Mesenchymal stem cell (in vitro differentiated cells and primary cell): ENCODE measurements around the gene RNF112.
A peak's percentile ranks its signal among the peaks of the same experiment; 100 is the strongest.

ENCODE experiments used
- DNase-seq: peaks from one replicate; pipeline ENCODE4 v3.0.0-alpha.2; 2013
- H2AFZ ChIP-seq: one replicate; pipeline ENCODE4 v1.6.1; 2013; ENCODE audit warnings: low read depth, mild to moderate bottlenecking, control low read depth, inconsistent platforms, low read length, moderate library complexity
- H2AK5ac ChIP-seq: 2 replicates; pipeline ENCODE4 v1.6.1; 2013; ENCODE audit warnings: low read length, moderate library complexity, mild to moderate bottlenecking, inconsistent platforms; ENCODE audit not compliant: severe bottlenecking
- H2BK120ac ChIP-seq: one replicate; pipeline ENCODE4 v1.6.1; 2013; ENCODE audit warnings: low read depth, mild to moderate bottlenecking, inconsistent platforms, low read length, moderate library complexity
- H2BK12ac ChIP-seq, 2 experiments: one replicate each; pipeline ENCODE4 v1.6.1; 2013; ENCODE audit warnings: inconsistent platforms in 2 of 2, low read length in 2 of 2, mild to moderate bottlenecking in 2 of 2, moderate library complexity in 2 of 2, control low read depth in 1 of 2
- H2BK15ac ChIP-seq: one replicate; pipeline ENCODE4 v1.6.1; 2013; ENCODE audit warnings: mild to moderate bottlenecking, low read depth, inconsistent platforms; ENCODE audit not compliant: poor library complexity, severe bottlenecking
- H2BK5ac ChIP-seq: 2 replicates; pipeline ENCODE4 v1.6.1; 2013; ENCODE audit warnings: low read depth, mild to moderate bottlenecking, low read length, control low read depth, inconsistent platforms; ENCODE audit not compliant: poor library complexity, severe bottlenecking
- H3K14ac ChIP-seq, 2 experiments: one replicate each; pipeline ENCODE4 v1.6.1; 2013; ENCODE audit warnings: inconsistent platforms in 2 of 2, low read length in 2 of 2, control low read depth in 1 of 2, mild to moderate bottlenecking in 1 of 2, moderate library complexity in 1 of 2
- H3K18ac ChIP-seq, 2 experiments: one replicate each; pipeline ENCODE4 v1.6.1; 2013; ENCODE audit warnings: inconsistent platforms in 2 of 2, low read length in 2 of 2, control low read depth in 1 of 2, low read depth in 1 of 2, mild to moderate bottlenecking in 1 of 2
- H3K23ac ChIP-seq, 2 experiments: one replicate each; pipeline ENCODE4 v1.6.1; 2013; ENCODE audit warnings: inconsistent platforms in 2 of 2, low read length in 2 of 2, mild to moderate bottlenecking in 2 of 2, moderate library complexity in 2 of 2, control low read depth in 1 of 2
- H3K27ac ChIP-seq: 2 replicates; pipeline ENCODE4 v1.5.1; 2013; ENCODE audit warnings: mild to moderate bottlenecking, moderate library complexity, low read length, control low read depth, inconsistent platforms; ENCODE audit not compliant: poor library complexity, severe bottlenecking
- H3K27me3 ChIP-seq, 2 experiments: 2 replicates each; pipeline versions ENCODE4 v1.6.1 to v1.7.0; 2013; ENCODE audit warnings: low read length in 2 of 2, mild to moderate bottlenecking in 2 of 2, moderate library complexity in 2 of 2, control low read depth in 1 of 2, inconsistent platforms in 1 of 2; ENCODE audit not compliant: control insufficient read depth in 1 of 2, insufficient read depth in 1 of 2
- H3K36me3 ChIP-seq, 2 experiments: 2 replicates each; pipeline versions ENCODE4 v1.6.1 to v1.7.0; 2013; ENCODE audit warnings: low read length in 2 of 2, control low read depth in 1 of 2, inconsistent platforms in 1 of 2, low read depth in 1 of 2, mild to moderate bottlenecking in 1 of 2; ENCODE audit not compliant: insufficient read depth in 2 of 2, control insufficient read depth in 1 of 2
- H3K4ac ChIP-seq, 2 experiments: one replicate each; pipeline ENCODE4 v1.6.1; 2013; ENCODE audit warnings: inconsistent platforms in 2 of 2, low read length in 2 of 2, mild to moderate bottlenecking in 2 of 2, moderate library complexity in 2 of 2, control low read depth in 1 of 2, low read depth in 1 of 2
- H3K4me1 ChIP-seq: 2 replicates; pipeline ENCODE4 v1.6.1; 2013; ENCODE audit warnings: low read depth, low read length, control low read depth; ENCODE audit not compliant: control insufficient read depth, insufficient read depth
- H3K4me2 ChIP-seq: 2 replicates; pipeline ENCODE4 v1.6.1; 2013; ENCODE audit warnings: low read length, mild to moderate bottlenecking, inconsistent platforms; ENCODE audit not compliant: poor library complexity, severe bottlenecking
- H3K4me3 ChIP-seq, 2 experiments: 2 replicates each; pipeline versions ENCODE4 v1.5.1 to v1.7.0; 2013; ENCODE audit warnings: low read length in 2 of 2, mild to moderate bottlenecking in 2 of 2, control low read depth in 1 of 2, low read depth in 1 of 2; ENCODE audit not compliant: insufficient read depth in 1 of 2
- H3K79me1 ChIP-seq: replicated peaks from 2 replicates; pipeline ENCODE4 v1.6.1; 2013; ENCODE audit warnings: mild to moderate bottlenecking, control low read depth, low read length, inconsistent platforms; ENCODE audit not compliant: poor library complexity, severe bottlenecking
- H3K9ac ChIP-seq: 2 replicates; pipeline ENCODE4 v1.7.0; 2013; ENCODE audit warnings: mild to moderate bottlenecking, low read length, moderate library complexity
- H3K9me3 ChIP-seq: 2 replicates; pipeline ENCODE4 v1.7.0; 2013; ENCODE audit warnings: mild to moderate bottlenecking, low read length; ENCODE audit not compliant: control insufficient read depth
- H4K8ac ChIP-seq: one replicate; pipeline ENCODE4 v1.6.1; 2013; ENCODE audit warnings: inconsistent platforms, mild to moderate bottlenecking, low read length, moderate library complexity
- H4K91ac ChIP-seq: one replicate; pipeline ENCODE4 v1.6.1; 2013; ENCODE audit warnings: mild to moderate bottlenecking, low read length, inconsistent platforms
- WGBS: methylation state at CpG from one replicate; pipeline ENCODE4 v1.1.7; 2013; ENCODE audit warnings: mixed read lengths; 5-methylcytosine and 5-hydroxymethylcytosine counted together

Gene RNF112

DNA sequence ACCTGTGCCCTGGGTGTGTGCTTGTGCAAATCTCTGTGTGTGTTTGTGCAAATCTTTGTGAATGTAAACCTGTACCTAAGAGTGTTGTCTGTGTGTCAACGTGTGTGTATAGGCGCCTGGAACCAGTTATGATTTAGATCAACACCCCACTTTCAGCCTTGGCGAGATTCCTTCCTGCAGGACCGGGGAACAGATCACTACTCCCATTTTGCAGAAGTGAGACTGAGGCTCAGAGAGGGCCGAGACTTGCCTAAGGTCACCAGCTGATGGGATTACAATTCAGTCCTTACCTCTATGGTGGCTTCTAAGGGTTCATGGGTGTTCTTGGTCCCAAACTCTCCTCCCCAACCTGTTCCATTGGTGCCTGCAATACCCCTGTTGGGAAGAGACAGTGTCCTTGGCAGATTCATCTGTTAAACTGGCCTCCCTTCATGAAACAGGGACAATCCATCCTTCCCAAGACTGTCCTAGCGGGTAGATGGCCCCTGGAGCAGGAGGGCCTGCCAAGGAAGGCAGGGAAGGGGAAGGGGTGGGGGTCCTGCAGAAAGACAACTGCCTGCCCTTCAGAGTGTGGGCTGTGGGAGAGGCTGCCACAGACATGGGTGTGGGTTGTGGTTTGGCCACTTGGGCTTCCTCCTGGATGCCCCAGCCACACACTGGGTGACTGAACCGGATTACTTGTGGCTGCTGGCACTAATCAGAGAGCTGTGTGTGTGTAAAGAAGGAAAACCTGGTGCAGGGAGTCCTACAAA lies 39.6 kb upstream of the RNF112 start:
- Histone ChIP-seq H2BK120ac (no peak overlapping the region), H2BK5ac (no peak overlapping the region), H3K4me1 (no peaks in the 10 kb centered on the region), H3K23ac (no peak overlapping the region), H3K4ac (no peak overlapping the region), H2AFZ (no peak overlapping the region), H2BK15ac (no peak overlapping the region), H4K8ac (no peak overlapping the region), H3K14ac (no peak overlapping the region), H2BK12ac (peak overlapping the region in 1 of 2 experiments; percentile 52), H3K9me3 (no peaks in the 10 kb centered on the region), H3K4me3 (no peak overlapping the region), H3K79me1 (peaks cover 10% of the 10 kb centered on the region), H3K27me3 (no peaks in the 10 kb centered on the region), H3K36me3 (peaks cover 5 to 6% of the 10 kb centered on the region in 2 experiments), H3K4me2 (no peak overlapping the region), H3K18ac (no peak overlapping the region), H3K9ac (no peak overlapping the region), H4K91ac (no peak overlapping the region), H2AK5ac (no peak overlapping the region), H3K27ac (no peak overlapping the region)
- WGBS, result 92% methylated on average over 6 of the region's 7 CpGs
- DNase-seq, result no peak

GRCh38 chr17:19372011-19372370 lies 39.0 kb upstream of the RNF112 start:
- Histone ChIP-seq H3K9me3 (no peaks in the 10 kb centered on the region), H3K27me3 (no peaks in the 10 kb centered on the region), H3K79me1 (peaks cover 10% of the 10 kb centered on the region), H2AK5ac (no peak overlapping the region), H4K91ac (no peak overlapping the region), H3K36me3 (peaks cover 5 to 6% of the 10 kb centered on the region in 2 experiments), H3K27ac (no peak overlapping the region), H3K4ac (no peak overlapping the region), H2BK12ac (no peak overlapping the region), H2AFZ (no peak overlapping the region), H3K4me1 (no peaks in the 10 kb centered on the region), H2BK120ac (no peak overlapping the region), H3K23ac (no peak overlapping the region), H3K4me2 (no peak overlapping the region), H3K18ac (no peak overlapping the region), H2BK5ac (no peak overlapping the region), H3K14ac (no peak overlapping the region), H3K4me3 (no peak overlapping the region), H3K9ac (no peak overlapping the region), H2BK15ac (peak overlapping the region; percentile 71), H4K8ac (no peak overlapping the region)
- WGBS, result 93% methylated on average over 9 of the region's 9 CpGs
- no peak for DNase-seq

DNA sequence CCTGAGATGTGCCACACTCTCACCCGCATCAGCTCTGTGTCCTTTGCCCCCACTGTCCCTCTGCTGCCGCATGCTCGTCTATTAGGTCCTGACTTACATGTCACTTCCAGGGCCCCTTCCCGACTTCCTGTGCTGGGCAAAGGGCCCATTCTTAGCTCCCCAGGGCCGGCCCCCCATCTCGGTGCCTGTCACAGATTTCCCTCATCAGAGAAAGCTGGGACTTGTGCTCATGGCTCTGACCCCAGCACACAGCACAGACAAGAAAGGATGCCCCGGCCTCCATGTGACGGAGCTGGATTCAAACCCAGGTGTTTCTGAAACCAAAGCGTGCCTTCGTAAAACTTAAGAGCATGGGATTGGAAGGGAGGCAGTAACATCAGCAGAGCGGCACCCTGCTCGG lies 38.6 kb upstream of the RNF112 start:
- Histone ChIP-seq H3K4me3 (no peak overlapping the region), H3K9me3 (no peaks in the 10 kb centered on the region), H3K36me3 (peaks cover 5 to 6% of the 10 kb centered on the region in 2 experiments), H2BK12ac (peak overlapping the region in 1 of 2 experiments; percentile 19), H3K9ac (no peak overlapping the region), H2BK5ac (no peak overlapping the region), H3K27me3 (no peaks in the 10 kb centered on the region), H3K23ac (no peak overlapping the region), H2AK5ac (no peak overlapping the region), H4K91ac (no peak overlapping the region), H3K14ac (no peak overlapping the region), H4K8ac (no peak overlapping the region), H3K27ac (no peak overlapping the region), H3K18ac (no peak overlapping the region), H3K4me2 (no peak overlapping the region), H2AFZ (no peak overlapping the region), H3K79me1 (peaks cover 10% of the 10 kb centered on the region), H2BK120ac (no peak overlapping the region), H3K4me1 (no peaks in the 10 kb centered on the region), H3K4ac (no peak overlapping the region), H2BK15ac (peak overlapping the region; percentile 71)
- WGBS, result 92% methylated on average over 12 of the region's 12 CpGs
- DNase-seq, result no peak

GRCh38 chr17:19372866-19373504 lies 38.0 kb upstream of the RNF112 start:
- no peaks in the 10 kb centered on the region for H3K4me1 ChIP-seq
- H2AFZ ChIP-seq, result no peak overlapping the region
- no peaks in the 10 kb centered on the region for H3K9me3 ChIP-seq
- H3K27me3 ChIP-seq, result no peaks in the 10 kb centered on the region
- H3K4me3 ChIP-seq, result no peak overlapping the region
- no peak overlapping the region for H3K27ac ChIP-seq
- peak overlapping the region; percentile 36 for H2BK15ac ChIP-seq
- no peak overlapping the region for H2BK5ac ChIP-seq
- H2BK12ac ChIP-seq, result peak overlapping the region; percentile 10 to 19
- H3K23ac ChIP-seq, result no peak overlapping the region
- H3K4me2 ChIP-seq, result no peak overlapping the region
- H3K79me1 ChIP-seq, result peaks cover 10% of the 10 kb centered on the region
- 91% methylated on average over 7 of the region's 8 CpGs for WGBS
- H3K9ac ChIP-seq, result no peak overlapping the region
- DNase-seq, result no peak
- no peak overlapping the region for H3K4ac ChIP-seq
- no peak overlapping the region for H2AK5ac ChIP-seq
- H3K18ac ChIP-seq, result no peak overlapping the region
- H3K36me3 ChIP-seq, result peaks cover 5 to 6% of the 10 kb centered on the region in 2 experiments
- H2BK120ac ChIP-seq, result no peak overlapping the region
- no peak overlapping the region for H4K91ac ChIP-seq
- no peak overlapping the region for H4K8ac ChIP-seq
- no peak overlapping the region for H3K14ac ChIP-seq
